Esophagus squamous epithelium (tissue), 4 donors: Measurements from ENCODE around the gene CPN2.

Experiments used
- CTCF ChIP-seq, 6 experiments: fragments of 450-650 bp in 4 of 6; fragments of 200-600 bp in 2 of 6; sonication (generic) in 2 of 6; IDR thresholded peaks; one replicate each; pipeline ENCODE4 v1.5.1; 2016 to 2019; ENCODE audit warnings: antibody characterized with exemption in 6 of 6, mild to moderate bottlenecking in 4 of 6, moderate library complexity in 4 of 6
- POLR2A ChIP-seq, 4 donors: fragments of 450-650 bp; IDR thresholded peaks; one replicate each; pipeline ENCODE4 v1.6.1; 2017; ENCODE audit warnings: antibody characterized with exemption in 4 of 4, mild to moderate bottlenecking in 4 of 4, moderate library complexity in 3 of 4

DNA sequence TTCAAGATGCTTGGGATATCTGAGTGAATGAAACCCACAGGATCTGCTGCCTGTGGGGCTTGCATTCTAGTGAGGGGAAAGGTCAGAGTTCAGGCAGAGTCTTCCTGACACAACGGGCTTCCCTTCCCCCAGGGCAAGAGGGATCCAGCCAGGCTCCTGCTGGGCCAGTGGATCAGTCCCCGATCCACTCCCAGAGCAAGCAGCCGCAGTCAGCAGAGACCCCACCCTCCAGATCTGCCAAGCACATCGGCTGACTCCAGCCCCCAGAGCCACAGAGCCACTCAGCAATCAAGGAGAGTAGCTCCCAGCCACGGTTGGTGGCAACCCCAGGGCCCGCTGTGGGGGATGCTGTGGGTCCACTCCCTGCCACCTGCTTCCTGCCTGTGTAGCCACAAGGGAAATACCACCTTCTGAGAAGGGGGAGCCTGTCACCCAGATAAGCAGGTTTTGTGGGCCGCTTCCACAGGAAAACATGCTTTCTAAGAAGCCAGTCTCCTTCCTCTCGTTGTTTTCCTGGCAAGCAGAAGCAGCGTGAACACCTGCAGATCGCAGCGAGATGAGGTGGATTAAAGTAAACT is 44.9 kb downstream of the CPN2 start:
- TF ChIP-seq CTCF (IDR thresholded peaks at IDR 0.05) (no peak), POLR2A (IDR thresholded peaks at IDR 0.05) (no peak)
